NCI-H2227 (cell line): ENCODE data around the gene LYSMD4.

Experiments used
- DNase-seq: peaks from one replicate; lab custom pipeline; 2025; ENCODE audit not compliant: unreplicated experiment; lab: John Stamatoyannopoulos, UW

LYSMD4 gene

DNA sequence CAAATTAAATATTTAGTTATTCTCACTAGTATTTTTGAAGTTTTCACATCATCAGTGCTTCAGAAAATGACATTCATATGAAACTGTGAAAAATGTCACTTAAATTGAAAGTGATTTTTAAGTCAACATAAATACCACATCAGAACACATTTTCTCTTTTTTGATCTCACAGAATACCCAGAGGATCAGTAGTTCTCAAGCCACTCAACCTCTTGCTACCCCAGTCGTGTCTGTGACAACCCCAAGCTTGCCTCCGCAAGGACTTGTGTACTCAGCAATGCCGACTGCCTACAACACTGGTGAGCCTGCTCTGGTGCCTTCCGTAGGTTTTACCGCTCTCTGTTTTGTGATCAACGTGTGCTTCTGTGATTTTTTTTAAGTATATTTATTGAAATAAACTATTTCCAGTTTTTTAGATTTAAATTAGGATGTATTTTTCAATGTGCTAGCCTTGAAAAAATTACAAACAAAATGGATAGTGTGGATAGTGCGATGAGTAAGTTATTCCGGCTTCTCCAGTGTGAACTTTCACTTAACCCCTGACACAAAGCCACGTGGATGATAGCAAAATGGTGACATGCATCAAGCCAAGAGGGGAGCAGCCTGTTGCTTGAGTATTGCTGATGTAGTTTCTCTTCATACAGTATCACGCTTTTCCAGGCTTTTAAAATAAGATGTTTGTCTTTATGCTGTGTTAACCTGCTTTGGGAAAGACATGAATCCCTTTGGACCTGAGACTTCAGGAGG, 26.5 kb downstream of the LYSMD4 start:
- no peak for DNase-seq

GRCh38 chr15:99704444-99704838, 28.8 kb downstream of the LYSMD4 start:
- peak; percentile 83 for DNase-seq

DNA sequence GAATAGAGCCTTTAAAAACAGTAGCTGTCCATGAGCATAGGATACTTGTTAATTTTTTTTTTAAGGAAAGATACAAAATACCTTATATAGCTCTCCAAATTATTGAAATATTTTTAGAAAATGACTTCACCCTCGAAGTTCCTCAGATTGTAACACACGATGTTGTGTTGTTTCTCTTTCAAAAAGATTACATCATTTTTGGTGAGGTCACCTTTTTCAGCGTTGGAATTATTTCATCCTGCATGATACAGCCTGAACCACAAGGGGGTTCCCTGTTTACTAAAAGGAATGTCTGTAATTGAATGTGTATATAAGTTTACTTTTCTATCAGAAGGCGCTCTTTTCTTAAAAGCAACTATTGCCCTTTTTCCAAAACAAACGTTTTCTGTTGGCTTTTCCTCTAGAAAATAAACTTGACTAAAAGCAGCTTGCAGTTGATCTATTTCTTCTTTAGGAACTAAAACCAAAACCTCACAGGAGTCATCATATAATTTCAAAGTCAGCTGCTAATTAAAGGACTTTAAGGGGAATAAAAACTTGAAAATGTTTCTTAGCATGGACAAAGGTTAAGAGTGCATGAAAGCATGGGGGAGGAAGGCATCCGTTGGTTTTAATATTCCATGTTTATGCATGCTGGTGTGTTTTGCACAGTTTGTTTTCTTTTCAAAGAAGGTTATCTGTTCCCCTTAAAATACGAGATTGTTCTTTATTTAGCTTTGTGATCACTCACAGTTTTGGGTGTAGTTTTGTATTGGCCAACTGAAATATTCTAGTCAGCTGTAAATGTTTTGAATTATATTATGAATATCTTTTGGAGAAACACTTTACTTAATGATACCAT, 29.4 kb downstream of the LYSMD4 start:
- DNase-seq: peak; percentile 37

GRCh38 chr15:99702895-99703602, 30.2 kb downstream of the LYSMD4 start:
- DNase-seq: no peak

GRCh38 chr15:99696096-99696495, 37.1 kb downstream of the LYSMD4 start:
- no peak for DNase-seq

- DNase-seq: no peak
These were observed 40.4 kb downstream of the LYSMD4 start for GRCh38 chr15:99692825-99693224.

- DNase-seq: no peak
These were observed 46.9 kb downstream of the LYSMD4 start for GRCh38 chr15:99686290-99686689.

- no peak for DNase-seq
These were observed 50.1 kb downstream of the LYSMD4 start for GRCh38 chr15:99683000-99683670.

GRCh38 chr15:99682455-99682854, 50.8 kb downstream of the LYSMD4 start:
- DNase-seq: no peak

- no peak for DNase-seq
These were observed 51.2 kb downstream of the LYSMD4 start for GRCh38 chr15:99681990-99682389.

GRCh38 chr15:99680276-99680675, 53.0 kb downstream of the LYSMD4 start:
- DNase-seq: no peak

DNA sequence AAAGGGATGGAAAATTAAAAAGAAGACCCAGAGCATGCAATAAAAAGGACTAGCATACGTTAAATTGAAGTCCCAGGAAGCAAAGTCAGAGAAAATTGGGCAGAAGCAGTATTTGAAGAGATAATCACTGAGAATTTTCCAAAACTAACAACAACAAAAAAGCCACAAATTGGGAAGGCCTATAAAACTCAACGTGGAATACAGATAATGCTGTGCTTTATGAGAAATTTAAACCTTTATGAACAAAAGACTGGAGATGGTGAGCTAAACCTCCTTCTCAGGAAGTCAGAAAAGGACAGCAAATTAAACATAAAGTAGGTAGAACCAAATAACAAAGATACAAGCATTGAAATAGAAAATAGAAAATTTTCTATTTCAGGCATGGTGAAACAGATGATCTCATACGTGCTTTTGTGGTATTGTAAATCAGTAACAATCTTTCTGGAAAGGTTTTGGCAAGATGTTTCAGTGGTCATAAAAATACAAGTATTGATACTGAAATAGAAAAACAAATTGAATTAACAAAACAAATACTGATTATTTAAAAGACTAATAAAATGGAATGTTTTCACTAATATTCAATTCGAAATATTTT, 55.6 kb downstream of the LYSMD4 start:
- no peak for DNase-seq
